Heart left ventricle (tissue), 16 donors: Measurements from ENCODE around the gene BCL11A. TPM values are rescaled to one million over a fixed set of nuclear protein-coding genes. Genes with fewer than 3 reads are reported as not detected.

Experiments used
- ATAC-seq, 4 donors: fragments of 200-7000 bp; cut with Tn5 transposase; one replicate each; pipeline ENCODE4 v1.9.1; 2020 to 2022; ENCODE audit warnings: moderate library complexity in 4 of 4, mild to moderate bottlenecking in 3 of 4, moderate number of reproducible peaks in 1 of 4
- DNase-seq, 5 donors: peaks; one replicate each; pipeline ENCODE4 v3.0.0-alpha.2; 2020
- H3K27ac ChIP-seq, 12 donors: fragments of 200-600 bp; sonication (generic) in 4 of 12; one replicate each; pipeline versions ENCODE4 v1.5.0 to v1.8.0; 2016 to 2022; ENCODE audit warnings: mild to moderate bottlenecking in 2 of 12
- H3K27me3 ChIP-seq, 9 donors: fragments of 200-600 bp; sonication (generic) in 2 of 9; one replicate each; pipeline versions ENCODE4 v1.5.1 to v1.8.0; 2016 to 2022; ENCODE audit warnings: mild to moderate bottlenecking in 3 of 9
- H3K36me3 ChIP-seq, 9 donors: fragments of 200-600 bp; sonication (generic) in 2 of 9; one replicate each; pipeline versions ENCODE4 v1.5.0 to v1.8.0; 2018 to 2022; ENCODE audit warnings: mild to moderate bottlenecking in 2 of 9
- H3K4me1 ChIP-seq, 12 donors: fragments of 200-600 bp; sonication (generic) in 4 of 12; one replicate each; pipeline versions ENCODE4 v1.5.0 to v1.8.0; 2016 to 2022; ENCODE audit warnings: mild to moderate bottlenecking in 3 of 12
- H3K4me3 ChIP-seq, 12 donors: fragments of 200-600 bp; sonication (generic) in 4 of 12; one replicate each; pipeline versions ENCODE4 v1.5.0 to v1.8.0; 2017 to 2022; ENCODE audit warnings: mild to moderate bottlenecking in 9 of 12, moderate library complexity in 4 of 12
- H3K9me3 ChIP-seq, 12 donors: fragments of 200-600 bp; sonication (generic) in 4 of 12; one replicate each; pipeline versions ENCODE4 v1.5.0 to v1.8.0; 2016 to 2022; ENCODE audit warnings: mild to moderate bottlenecking in 1 of 12
- CTCF ChIP-seq, 12 donors: fragments of 200-600 bp; sonication (generic) in 4 of 12; IDR thresholded peaks; one replicate each; pipeline versions ENCODE4 v1.5.0 to v1.8.0; 2018 to 2022; ENCODE audit warnings: antibody characterized with exemption in 12 of 12, mild to moderate bottlenecking in 5 of 12
- POLR2A ChIP-seq, 2 donors: fragments of 450-650 bp; IDR thresholded peaks; one replicate each; pipeline ENCODE4 v1.6.1; 2017; ENCODE audit warnings: antibody characterized with exemption in 2 of 2, mild to moderate bottlenecking in 2 of 2, moderate library complexity in 2 of 2
- WGBS, 4 donors: extraction: QIAGEN DNeasy Blood & Tissue Kit in 2 of 4; methylation state at CpG; one replicate each; pipeline versions ENCODE4 v1.1.5 to v1.1.7; 2013 to 2018; 5-methylcytosine and 5-hydroxymethylcytosine counted together
- intact Hi-C, 10 donors: fragments of 100-400 bp; cut with DNase I; formaldehyde crosslinking; loops; one replicate each; pipeline versions ENCODE4 v1.11.1 to v1.14.2; 2022
- polyA plus RNA-seq, 2 donors: library from polyadenylated mRNA; stranded (reverse); fragments of 200-250 nt; gene quantifications; one replicate each; pipeline ENCODE4 v1.2.3, GENCODE V29; 2013
- total RNA-seq, 9 donors: library from RNA; depleted of rRNA in 2 of 9; stranded (reverse); fragments of >200 nt in 2 of 9; fragmentation: NEBNext Ultra II Directional in 3 of 9; extraction: Animal tissue kit (Norgen Biotek cat#: 25700) in 3 of 9; gene quantifications; one replicate each; pipeline versions ENCODE4 v1.1.0 to v1.2.4, GENCODE V29; 2016 to 2023
- donor health status: ischemic (EF 13 %, LVEDD 7.1; RV severe dilation, severe dysfunction).
- donor health status: healthy with polysubstance abuse.
- donor health status: DM: no; HTN: yes; CAD: no.
- donor health status: DM: no; HTN: no; CAD: no.
- donor health status: ischemic (EF 25% LVEDD 6.9; RV normal size, moderate dysfunction).
- donor health status: ischemic (EF 25% LVEDD 5.7; RV mildly dilated, moderate dysfunction).
- donor health status: healthy.
- donor health status: DM: yes; HTN: yes; CAD: no.
- donor health status: ischemic (EF 35%, LVEDD 5.7; RV mildly dilated, moderate dysfunction).
- donor health status: nonischemic (EF 11% LVEDD 7.7; RV severe dilation, severe dysfunction).
- donor health status: DM: yes; HTN: yes; CAD: no.
- donor health status: PGD.
- donor health status: ischemic (EF 29% LVEDD 5.4; RV normal size, mild dysfunction).
- donor health status: nonischemic (EF 23%, LVEDD 6.1; RV moderate dilation, normal function).

The BCL11A gene
- total and polyA plus RNA-seq, 11 donors, result 5.6 to 31.9 (median 20.2) TPM

DNA sequence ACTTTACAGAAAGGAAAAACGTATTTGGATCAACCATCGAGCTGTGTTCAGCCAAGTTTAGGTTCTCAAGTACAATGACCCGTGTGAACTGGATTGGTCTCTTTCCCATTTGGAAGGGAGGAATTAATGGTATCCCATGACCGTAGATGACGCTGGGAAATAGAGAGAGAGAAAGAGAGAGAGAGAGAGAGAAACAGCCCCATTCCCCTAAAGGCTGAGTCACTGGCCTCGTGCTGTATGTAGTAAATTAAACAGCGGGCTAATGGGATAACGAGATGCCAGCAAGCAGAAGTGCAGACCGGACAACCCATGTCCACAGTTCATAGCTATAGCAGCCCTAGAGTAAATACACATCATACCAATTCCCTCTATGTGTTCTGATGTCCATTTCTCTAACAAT lies 99.6 kb downstream of the BCL11A start:
- Histone ChIP-seq H3K27ac (no peak overlapping the region), H3K9me3 (no peaks in the 10 kb centered on the region), H3K4me3 (no peak overlapping the region), H3K27me3 (peaks cover 0 to 4% (median 0%) of the 10 kb centered on the region in 9 donors), H3K36me3 (no peaks in the 10 kb centered on the region), H3K4me1 (no peaks in the 10 kb centered on the region)
- 87 to 93% (median 91%) methylated on average over 9 of the region's 9 CpGs for WGBS, 4 donors
- ATAC-seq, result no peak
- no peak for DNase-seq
- no peak for TF ChIP-seq CTCF (IDR thresholded peaks at IDR 0.05)
- intact Hi-C loops, result no loop called here

GRCh38 chr2:60453301-60453700 lies 100.2 kb downstream of the BCL11A start:
- Histone ChIP-seq H3K9me3 (no peaks in the 10 kb centered on the region), H3K4me3 (no peak overlapping the region), H3K27me3 (peaks cover 0 to 4% (median 0%) of the 10 kb centered on the region in 9 donors), H3K36me3 (no peaks in the 10 kb centered on the region), H3K27ac (no peak overlapping the region), H3K4me1 (no peaks in the 10 kb centered on the region)
- TF ChIP-seq CTCF (IDR thresholded peaks at IDR 0.05), result no peak
- TF ChIP-seq POLR2A (IDR thresholded peaks at IDR 0.05), result no peak
- no peak for ATAC-seq
- intact Hi-C loops, result no loop called here
- no peak for DNase-seq
- 55 to 66% (median 62%) methylated on average over 16 of the region's 16 CpGs for WGBS, 4 donors

GRCh38 chr2:60450488-60450887 lies 103.0 kb downstream of the BCL11A start:
- TF ChIP-seq CTCF (IDR thresholded peaks at IDR 0.05) (no peak), POLR2A (IDR thresholded peaks at IDR 0.05) (no peak)
- H3K27me3 ChIP-seq, result peaks cover 0 to 4% (median 0%) of the 10 kb centered on the region in 9 donors
- no peak overlapping the region for H3K4me3 ChIP-seq
- H3K9me3 ChIP-seq, result no peaks in the 10 kb centered on the region
- DNase-seq (no peak), ATAC-seq (no peak)
- H3K27ac ChIP-seq, result no peak overlapping the region
- 63 to 75% (median 69%) methylated on average over 1 of the region's 1 CpG for WGBS, 4 donors
- intact Hi-C loops, result no loop called here
- no peaks in the 10 kb centered on the region for H3K36me3 ChIP-seq
- H3K4me1 ChIP-seq, result no peaks in the 10 kb centered on the region

- DNase-seq (no peak), ATAC-seq (no peak)
- intact Hi-C loops, result loop anchor here in 1 of 10 donors (10.0 kb wide), 1 partner anchor 47 kb away; no protein-coding TSS in a partner anchor
- Histone ChIP-seq H3K9me3 (no peaks in the 10 kb centered on the region), H3K36me3 (no peaks in the 10 kb centered on the region), H3K27ac (no peak overlapping the region), H3K4me1 (peaks cover 0 to 3% (median 0%) of the 10 kb centered on the region in 12 donors), H3K27me3 (no peaks in the 10 kb centered on the region), H3K4me3 (no peak overlapping the region)
- WGBS, 4 donors, result 93 to 96% (median 94%) methylated on average over 1 of the region's 1 CpG
- TF ChIP-seq CTCF (IDR thresholded peaks at IDR 0.05), result no peak
- no peak for TF ChIP-seq POLR2A (IDR thresholded peaks at IDR 0.05)
Measured at GRCh38 chr2:60447943-60448342, 105.5 kb downstream of the BCL11A start.
